ENCODE measurements around the gene CDIPT. TPM values are rescaled to one million over a fixed set of nuclear protein-coding genes. Genes with fewer than 3 reads are reported as not detected.
A peak's percentile ranks its signal among the peaks of the same experiment; 100 is the strongest.

The CDIPT gene
- total and polyA plus RNA-seq, 2 of the 13 experiments (the other 11 are each of a cell fraction or from before 2014, with no cell fraction given), result 54.9 to 97.5 TPM

- peak; percentile 91 for TF ChIP-seq SAP130 (CRISPR knock-in tag; IDR thresholded peaks at IDR 0.05; ENCODE audit: low read depth)
- no peak for TF ChIP-seq NFIB (CRISPR knock-in tag; IDR thresholded peaks at IDR 0.05; ENCODE audit: borderline replicate concordance)
- no peak; the same call in 1 of the 2 replicates for TF ChIP-seq ZNF691 (CRISPR knock-in tag; IDR thresholded peaks at IDR 0.05; ENCODE audit: borderline replicate concordance, low read depth)
- TF ChIP-seq, protein P1, sequence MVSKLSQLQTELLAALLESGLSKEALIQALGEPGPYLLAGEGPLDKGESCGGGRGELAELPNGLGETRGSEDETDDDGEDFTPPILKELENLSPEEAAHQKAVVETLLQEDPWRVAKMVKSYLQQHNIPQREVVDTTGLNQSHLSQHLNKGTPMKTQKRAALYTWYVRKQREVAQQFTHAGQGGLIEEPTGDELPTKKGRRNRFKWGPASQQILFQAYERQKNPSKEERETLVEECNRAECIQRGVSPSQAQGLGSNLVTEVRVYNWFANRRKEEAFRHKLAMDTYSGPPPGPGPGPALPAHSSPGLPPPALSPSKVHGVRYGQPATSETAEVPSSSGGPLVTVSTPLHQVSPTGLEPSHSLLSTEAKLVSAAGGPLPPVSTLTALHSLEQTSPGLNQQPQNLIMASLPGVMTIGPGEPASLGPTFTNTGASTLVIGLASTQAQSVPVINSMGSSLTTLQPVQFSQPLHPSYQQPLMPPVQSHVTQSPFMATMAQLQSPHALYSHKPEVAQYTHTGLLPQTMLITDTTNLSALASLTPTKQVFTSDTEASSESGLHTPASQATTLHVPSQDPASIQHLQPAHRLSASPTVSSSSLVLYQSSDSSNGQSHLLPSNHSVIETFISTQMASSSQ (IDR thresholded peaks at IDR 0.05; ENCODE audit: low read depth), result peak; percentile 47
- TF ChIP-seq, protein P1 (CRISPR knock-in tag; IDR thresholded peaks at IDR 0.05; ENCODE audit: borderline replicate concordance), result peak; percentile 35; the same call in 1 of the 2 replicates
- TF ChIP-seq, protein P2, sequence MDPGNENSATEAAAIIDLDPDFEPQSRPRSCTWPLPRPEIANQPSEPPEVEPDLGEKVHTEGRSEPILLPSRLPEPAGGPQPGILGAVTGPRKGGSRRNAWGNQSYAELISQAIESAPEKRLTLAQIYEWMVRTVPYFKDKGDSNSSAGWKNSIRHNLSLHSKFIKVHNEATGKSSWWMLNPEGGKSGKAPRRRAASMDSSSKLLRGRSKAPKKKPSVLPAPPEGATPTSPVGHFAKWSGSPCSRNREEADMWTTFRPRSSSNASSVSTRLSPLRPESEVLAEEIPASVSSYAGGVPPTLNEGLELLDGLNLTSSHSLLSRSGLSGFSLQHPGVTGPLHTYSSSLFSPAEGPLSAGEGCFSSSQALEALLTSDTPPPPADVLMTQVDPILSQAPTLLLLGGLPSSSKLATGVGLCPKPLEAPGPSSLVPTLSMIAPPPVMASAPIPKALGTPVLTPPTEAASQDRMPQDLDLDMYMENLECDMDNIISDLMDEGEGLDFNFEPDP (CRISPR knock-in tag; conservative IDR thresholded peaks at IDR 0.05), result no peak
- TF ChIP-seq, protein P3, sequence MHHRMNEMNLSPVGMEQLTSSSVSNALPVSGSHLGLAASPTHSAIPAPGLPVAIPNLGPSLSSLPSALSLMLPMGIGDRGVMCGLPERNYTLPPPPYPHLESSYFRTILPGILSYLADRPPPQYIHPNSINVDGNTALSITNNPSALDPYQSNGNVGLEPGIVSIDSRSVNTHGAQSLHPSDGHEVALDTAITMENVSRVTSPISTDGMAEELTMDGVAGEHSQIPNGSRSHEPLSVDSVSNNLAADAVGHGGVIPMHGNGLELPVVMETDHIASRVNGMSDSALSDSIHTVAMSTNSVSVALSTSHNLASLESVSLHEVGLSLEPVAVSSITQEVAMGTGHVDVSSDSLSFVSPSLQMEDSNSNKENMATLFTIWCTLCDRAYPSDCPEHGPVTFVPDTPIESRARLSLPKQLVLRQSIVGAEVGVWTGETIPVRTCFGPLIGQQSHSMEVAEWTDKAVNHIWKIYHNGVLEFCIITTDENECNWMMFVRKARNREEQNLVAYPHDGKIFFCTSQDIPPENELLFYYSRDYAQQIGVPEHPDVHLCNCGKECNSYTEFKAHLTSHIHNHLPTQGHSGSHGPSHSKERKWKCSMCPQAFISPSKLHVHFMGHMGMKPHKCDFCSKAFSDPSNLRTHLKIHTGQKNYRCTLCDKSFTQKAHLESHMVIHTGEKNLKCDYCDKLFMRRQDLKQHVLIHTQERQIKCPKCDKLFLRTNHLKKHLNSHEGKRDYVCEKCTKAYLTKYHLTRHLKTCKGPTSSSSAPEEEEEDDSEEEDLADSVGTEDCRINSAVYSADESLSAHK (CRISPR knock-in tag; IDR thresholded peaks at IDR 0.05; ENCODE audit: borderline replicate concordance), result no peak
- no peak for TF ChIP-seq ZNF878 (CRISPR knock-in tag; IDR thresholded peaks at IDR 0.05)
- 0 out of 2 replicates have a peak, but pooled peaks have one; percentile 65 for TF ChIP-seq SALL2 (CRISPR knock-in tag; IDR thresholded peaks at IDR 0.05)
- TF ChIP-seq THAP7 (CRISPR knock-in tag; IDR thresholded peaks at IDR 0.05), result no peak
- no peak for TF ChIP-seq KLF9 (CRISPR knock-in tag; IDR thresholded peaks at IDR 0.05; ENCODE audit: low read depth)
- TF ChIP-seq CEBPG (CRISPR knock-in tag; IDR thresholded peaks at IDR 0.05), result peak; percentile 70
- TF ChIP-seq NR2F2 (IDR thresholded peaks at IDR 0.05; ENCODE audit: borderline replicate concordance, low read depth), result peak; percentile 72; the same call in 1 of the 2 replicates
- TF ChIP-seq, protein P4, sequence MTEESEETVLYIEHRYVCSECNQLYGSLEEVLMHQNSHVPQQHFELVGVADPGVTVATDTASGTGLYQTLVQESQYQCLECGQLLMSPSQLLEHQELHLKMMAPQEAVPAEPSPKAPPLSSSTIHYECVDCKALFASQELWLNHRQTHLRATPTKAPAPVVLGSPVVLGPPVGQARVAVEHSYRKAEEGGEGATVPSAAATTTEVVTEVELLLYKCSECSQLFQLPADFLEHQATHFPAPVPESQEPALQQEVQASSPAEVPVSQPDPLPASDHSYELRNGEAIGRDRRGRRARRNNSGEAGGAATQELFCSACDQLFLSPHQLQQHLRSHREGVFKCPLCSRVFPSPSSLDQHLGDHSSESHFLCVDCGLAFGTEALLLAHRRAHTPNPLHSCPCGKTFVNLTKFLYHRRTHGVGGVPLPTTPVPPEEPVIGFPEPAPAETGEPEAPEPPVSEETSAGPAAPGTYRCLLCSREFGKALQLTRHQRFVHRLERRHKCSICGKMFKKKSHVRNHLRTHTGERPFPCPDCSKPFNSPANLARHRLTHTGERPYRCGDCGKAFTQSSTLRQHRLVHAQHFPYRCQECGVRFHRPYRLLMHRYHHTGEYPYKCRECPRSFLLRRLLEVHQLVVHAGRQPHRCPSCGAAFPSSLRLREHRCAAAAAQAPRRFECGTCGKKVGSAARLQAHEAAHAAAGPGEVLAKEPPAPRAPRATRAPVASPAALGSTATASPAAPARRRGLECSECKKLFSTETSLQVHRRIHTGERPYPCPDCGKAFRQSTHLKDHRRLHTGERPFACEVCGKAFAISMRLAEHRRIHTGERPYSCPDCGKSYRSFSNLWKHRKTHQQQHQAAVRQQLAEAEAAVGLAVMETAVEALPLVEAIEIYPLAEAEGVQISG (CRISPR knock-in tag; IDR thresholded peaks at IDR 0.05), result peak; percentile 99
- no peak for TF ChIP-seq SNAI1 (CRISPR knock-in tag; IDR thresholded peaks at IDR 0.05; ENCODE audit: borderline replicate concordance)
Measured at GRCh38 chr16:29862884-29863668, at the start of gene CDIPT (continued).
